GM23338 (cell line): ENCODE data around the gene BIRC3. TPM values are rescaled to one million over a fixed set of nuclear protein-coding genes. Genes with fewer than 3 reads are reported as not detected.

Experiments used
- ATAC-seq: fragments of 200-7000 bp; cut with Tn5 transposase; 3 replicates; pipeline ENCODE4 v1.9.1; 2020
- DNase-seq: peaks from one replicate; pipeline ENCODE4 v3.0.0-alpha.2; 2015; ENCODE audit warnings: low spot score
- H2AFZ ChIP-seq: fragments of 200-600 bp; sonication (generic); 2 replicates; pipeline ENCODE4 v1.8.0; 2016; ENCODE audit warnings: antibody characterized with exemption, mild to moderate bottlenecking, moderate library complexity
- H3F3A ChIP-seq: fragments of 200-600 bp; sonication (generic); replicated peaks from 2 replicates; pipeline ENCODE4 v1.8.0; 2017; ENCODE audit warnings: antibody characterized with exemption, mixed run types, low read depth
- H3K27ac ChIP-seq: fragments of 200-600 bp; sonication (generic); 2 replicates; pipeline ENCODE4 v1.6.1; 2016; ENCODE audit warnings: low read depth
- H3K27me3 ChIP-seq: fragments of 200-600 bp; sonication (generic); 2 replicates; pipeline ENCODE4 v1.8.0; 2016; ENCODE audit warnings: mild to moderate bottlenecking, mixed run types, moderate library complexity; ENCODE audit not compliant: insufficient read depth
- H3K36me3 ChIP-seq: fragments of 200-600 bp; sonication (generic); 2 replicates; pipeline ENCODE4 v1.8.0; 2016; ENCODE audit warnings: mild to moderate bottlenecking; ENCODE audit not compliant: insufficient read depth
- H3K4me1 ChIP-seq: fragments of 200-600 bp; sonication (generic); 2 replicates; pipeline ENCODE4 v1.8.0; 2016; ENCODE audit warnings: mild to moderate bottlenecking, moderate library complexity; ENCODE audit not compliant: insufficient read depth
- H3K4me2 ChIP-seq: fragments of 200-600 bp; sonication (generic); 2 replicates; pipeline ENCODE4 v1.7.1; 2017; ENCODE audit warnings: mixed run types
- H3K4me3 ChIP-seq: fragments of 200-600 bp; sonication (generic); 2 replicates; pipeline ENCODE4 v1.6.1; 2016; ENCODE audit warnings: mixed run types
- H3K79me2 ChIP-seq: fragments of 200-600 bp; sonication (generic); replicated peaks from 2 replicates; pipeline ENCODE4 v1.8.0; 2017; ENCODE audit warnings: mild to moderate bottlenecking; ENCODE audit not compliant: insufficient read depth
- H3K9me2 ChIP-seq: fragments of 200-600 bp; sonication (generic); 2 replicates; pipeline ENCODE4 v1.8.0; 2017; ENCODE audit not compliant: insufficient read depth
- H4K20me1 ChIP-seq: fragments of 200-600 bp; sonication (generic); replicated peaks from 2 replicates; pipeline ENCODE4 v1.8.0; 2017; ENCODE audit warnings: mild to moderate bottlenecking; ENCODE audit not compliant: insufficient read depth
- H3K27ac Mint-ChIP-seq: 2 replicates; pipeline ENCODE4 v1.8.0; 2020; ENCODE audit warnings: inconsistent platforms, mild to moderate bottlenecking, moderate library complexity, mixed read lengths
- H3K27me3 Mint-ChIP-seq: 3 replicates; pipeline ENCODE4 v1.8.0; 2022; ENCODE audit warnings: low read depth, mild to moderate bottlenecking, moderate library complexity, mixed read lengths, inconsistent platforms; ENCODE audit not compliant: insufficient read depth, poor library complexity
- H3K36me3 Mint-ChIP-seq: 3 replicates; pipeline ENCODE4 v1.8.0; 2021; ENCODE audit warnings: low read depth, mild to moderate bottlenecking, inconsistent platforms, moderate library complexity, mixed read lengths
- H3K4me1 Mint-ChIP-seq: 3 replicates; pipeline ENCODE4 v1.8.0; 2020; ENCODE audit warnings: mild to moderate bottlenecking, inconsistent platforms, mixed read lengths
- H3K4me3 Mint-ChIP-seq: 3 replicates; pipeline ENCODE4 v1.8.0; 2021; ENCODE audit warnings: moderate library complexity, mild to moderate bottlenecking, inconsistent platforms, mixed read lengths
- H3K9me3 Mint-ChIP-seq: 3 replicates; pipeline ENCODE4 v1.8.0; 2020; ENCODE audit warnings: moderate library complexity, mild to moderate bottlenecking, inconsistent platforms, mixed read lengths
- CREB1 ChIP-seq: fragments of 250-450 bp; sonication (Bioruptor Pico); IDR thresholded peaks from 2 replicates; pipeline ENCODE4 v1.5.0; 2020; ENCODE audit warnings: low read depth, mild to moderate bottlenecking, moderate library complexity
- EZH2 ChIP-seq: fragments of 200-600 bp; sonication (generic); IDR thresholded peaks from one replicate; pipeline ENCODE4 v1.8.0; 2017; ENCODE audit warnings: antibody characterized with exemption, mild to moderate bottlenecking, low read depth; ENCODE audit not compliant: unreplicated experiment
- EZH2phosphoT487 ChIP-seq: fragments of 200-600 bp; sonication (generic); IDR thresholded peaks from one replicate; pipeline ENCODE4 v1.8.1; 2018; ENCODE audit warnings: antibody characterized with exemption; ENCODE audit not compliant: unreplicated experiment
- JUNB ChIP-seq: IDR thresholded peaks from one replicate; pipeline ENCODE4 v1.6.1; 2016; ENCODE audit warnings: antibody characterized with exemption; ENCODE audit not compliant: unreplicated experiment
- NANOG ChIP-seq: IDR thresholded peaks from 2 replicates; pipeline ENCODE4 v1.6.1; 2016; ENCODE audit warnings: antibody characterized with exemption, borderline replicate concordance
- POLR2AphosphoS5 ChIP-seq: IDR thresholded peaks from 2 replicates; pipeline ENCODE4 v1.6.1; 2016; ENCODE audit warnings: antibody characterized with exemption, low read depth
- REST ChIP-seq: IDR thresholded peaks from one replicate; pipeline ENCODE4 v1.6.1; 2018; ENCODE audit warnings: antibody characterized with exemption; ENCODE audit not compliant: unreplicated experiment
- STAT1 ChIP-seq: IDR thresholded peaks from one replicate; pipeline ENCODE4 v1.6.1; 2016; ENCODE audit warnings: antibody characterized with exemption; ENCODE audit not compliant: unreplicated experiment
- ZNF114 ChIP-seq: fragments of 250-450 bp; sonication (Bioruptor Pico); IDR thresholded peaks from 2 replicates; pipeline ENCODE4 v1.5.0; 2020; ENCODE audit warnings: mild to moderate bottlenecking, moderate library complexity
- ZNF331 ChIP-seq: fragments of 250-450 bp; sonication (Bioruptor Pico); IDR thresholded peaks from 2 replicates; pipeline ENCODE4 v1.5.0; 2020; ENCODE audit warnings: low read depth, mild to moderate bottlenecking, moderate library complexity
- polyA plus RNA-seq: library from polyadenylated mRNA; unstranded; fragments of >200 nt; fragmentation: Nextera tagmentation; extraction: Ambion mirVana; gene quantifications from 2 replicates; pipeline ENCODE4 v1.2.1, GENCODE V29; 2016
- total RNA-seq: library from RNA; depleted of rRNA; stranded (reverse); fragments of >200 nt; shearing (Covaris generic); gene quantifications from 2 replicates; pipeline ENCODE4 v1.2.3, GENCODE V29; 2014
- TF ChIP-seq, protein P1 (sequence below): IDR thresholded peaks from 2 replicates; pipeline ENCODE4 v1.6.1; 2016; ENCODE audit warnings: antibody characterized with exemption
- TF ChIP-seq, protein P2 (sequence below), 2 experiments: fragments of 200-600 bp in 1 of 2; sonication (generic) in 1 of 2; conservative IDR thresholded peaks; 2 replicates each; pipeline versions ENCODE4 v1.5.1 to v1.6.1; 2016 to 2017; ENCODE audit warnings: antibody characterized with exemption in 2 of 2, low read depth in 2 of 2, mild to moderate bottlenecking in 2 of 2, moderate library complexity in 1 of 2

BIRC3 gene
- total and polyA plus RNA-seq, 2 experiments from 2014 or later, result 0.03 TPM; not detected in 1

GRCh38 chr11:102286292-102286691, 31.0 kb upstream of the BIRC3 start (continued):
- TF ChIP-seq, protein P1, sequence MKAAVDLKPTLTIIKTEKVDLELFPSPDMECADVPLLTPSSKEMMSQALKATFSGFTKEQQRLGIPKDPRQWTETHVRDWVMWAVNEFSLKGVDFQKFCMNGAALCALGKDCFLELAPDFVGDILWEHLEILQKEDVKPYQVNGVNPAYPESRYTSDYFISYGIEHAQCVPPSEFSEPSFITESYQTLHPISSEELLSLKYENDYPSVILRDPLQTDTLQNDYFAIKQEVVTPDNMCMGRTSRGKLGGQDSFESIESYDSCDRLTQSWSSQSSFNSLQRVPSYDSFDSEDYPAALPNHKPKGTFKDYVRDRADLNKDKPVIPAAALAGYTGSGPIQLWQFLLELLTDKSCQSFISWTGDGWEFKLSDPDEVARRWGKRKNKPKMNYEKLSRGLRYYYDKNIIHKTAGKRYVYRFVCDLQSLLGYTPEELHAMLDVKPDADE, result no peak
- TF ChIP-seq POLR2AphosphoS5, result no peak
- no peak for TF ChIP-seq NANOG

DNA sequence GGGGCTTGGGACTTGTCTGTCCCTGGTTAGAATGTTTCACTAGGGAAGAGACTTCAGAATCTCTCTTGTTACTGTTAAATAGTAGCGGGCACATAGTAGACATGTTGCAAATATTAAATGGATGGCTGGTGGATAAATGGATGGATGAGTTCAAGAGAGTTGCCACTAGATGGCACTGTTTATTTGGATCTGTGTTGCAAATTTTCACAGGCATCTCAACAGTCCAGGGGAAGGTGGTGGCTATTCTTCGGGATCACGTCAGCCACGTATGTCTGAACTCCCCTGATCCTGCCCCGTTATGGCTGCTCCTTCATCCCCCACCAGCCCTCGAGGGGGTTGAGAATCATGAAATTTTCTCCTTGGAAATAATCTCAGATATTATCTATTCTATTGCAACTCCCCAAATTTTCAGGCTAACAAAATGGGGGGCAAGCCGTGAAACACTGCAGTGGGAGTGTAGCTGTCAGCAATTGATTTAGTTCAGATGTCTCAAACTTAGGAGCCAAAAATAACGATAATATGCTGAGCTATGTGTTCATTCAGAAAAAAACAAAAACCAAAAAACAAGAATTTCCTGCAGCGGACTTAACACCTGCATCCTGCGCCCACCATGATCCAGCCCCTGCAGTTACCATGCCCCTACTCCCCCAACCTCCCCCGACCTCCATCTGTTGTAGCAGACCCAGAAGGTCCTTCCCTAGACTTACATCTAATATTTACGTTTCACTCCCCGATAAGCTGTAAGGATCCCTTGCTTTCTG, 29.1 kb upstream of the BIRC3 start:
- H3K4me2 ChIP-seq, result 0 out of 2 replicates have a peak overlapping the region, but pooled peaks have one; percentile 38
- DNase-seq, result peak; percentile 88
- TF ChIP-seq CREB1 (CRISPR knock-in tag), result no peak
- TF ChIP-seq, protein P2, sequence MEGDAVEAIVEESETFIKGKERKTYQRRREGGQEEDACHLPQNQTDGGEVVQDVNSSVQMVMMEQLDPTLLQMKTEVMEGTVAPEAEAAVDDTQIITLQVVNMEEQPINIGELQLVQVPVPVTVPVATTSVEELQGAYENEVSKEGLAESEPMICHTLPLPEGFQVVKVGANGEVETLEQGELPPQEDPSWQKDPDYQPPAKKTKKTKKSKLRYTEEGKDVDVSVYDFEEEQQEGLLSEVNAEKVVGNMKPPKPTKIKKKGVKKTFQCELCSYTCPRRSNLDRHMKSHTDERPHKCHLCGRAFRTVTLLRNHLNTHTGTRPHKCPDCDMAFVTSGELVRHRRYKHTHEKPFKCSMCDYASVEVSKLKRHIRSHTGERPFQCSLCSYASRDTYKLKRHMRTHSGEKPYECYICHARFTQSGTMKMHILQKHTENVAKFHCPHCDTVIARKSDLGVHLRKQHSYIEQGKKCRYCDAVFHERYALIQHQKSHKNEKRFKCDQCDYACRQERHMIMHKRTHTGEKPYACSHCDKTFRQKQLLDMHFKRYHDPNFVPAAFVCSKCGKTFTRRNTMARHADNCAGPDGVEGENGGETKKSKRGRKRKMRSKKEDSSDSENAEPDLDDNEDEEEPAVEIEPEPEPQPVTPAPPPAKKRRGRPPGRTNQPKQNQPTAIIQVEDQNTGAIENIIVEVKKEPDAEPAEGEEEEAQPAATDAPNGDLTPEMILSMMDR (conservative IDR thresholded peaks at IDR 0.05; ENCODE audit: low read depth in 2 of 2), result peak; percentile 83 to 86
- no peak for TF ChIP-seq EZH2

GRCh38 chr11:102288725-102289083, 28.6 kb upstream of the BIRC3 start:
- Histone ChIP-seq H3K4me2 (no peak overlapping the region), H3F3A (no peaks in the 10 kb centered on the region), H3K36me3 (no peaks in the 10 kb centered on the region), H3K4me1 (no peaks in the 10 kb centered on the region; the same call in 1 of the 2 replicates), H3K27ac (no peak overlapping the region), H2AFZ (0 out of 2 replicates have a peak overlapping the region, but pooled peaks have one; percentile 56), H3K4me3 (no peak overlapping the region), H3K79me2 (no peaks in the 10 kb centered on the region), H3K9me2 (no peaks in the 10 kb centered on the region), H3K27me3 (no peaks in the 10 kb centered on the region), H4K20me1 (no peaks in the 10 kb centered on the region)
- no peak overlapping the region for H3K4me3 Mint-ChIP-seq
- H3K9me3 Mint-ChIP-seq, result no peaks in the 10 kb centered on the region
- no peaks in the 10 kb centered on the region for H3K36me3 Mint-ChIP-seq
- ATAC-seq (no peak), DNase-seq (no peak)
- H3K27me3 Mint-ChIP-seq, result no peaks in the 10 kb centered on the region
- H3K4me1 Mint-ChIP-seq, result peaks cover 13% of the 10 kb centered on the region
- H3K27ac Mint-ChIP-seq, result no peak overlapping the region
- TF ChIP-seq NANOG (no peak), ZNF114 (CRISPR knock-in tag) (no peak), STAT1 (no peak), EZH2phosphoT487 (no peak), ZNF331 (CRISPR knock-in tag) (no peak), CREB1 (CRISPR knock-in tag) (no peak), REST (no peak), JUNB (no peak), EZH2 (no peak), POLR2AphosphoS5 (no peak)
- TF ChIP-seq, protein P2 (conservative IDR thresholded peaks at IDR 0.05; ENCODE audit: low read depth in 2 of 2), result no peak

More for the DNA sequence above, 29.1 kb upstream of the BIRC3 start:
- H3K9me3 Mint-ChIP-seq, result no peaks in the 10 kb centered on the region
- 0 out of 2 replicates have a peak overlapping the region, but pooled peaks have one; percentile 56 for H2AFZ ChIP-seq
- no peak overlapping the region for H3K4me3 ChIP-seq
- no peak overlapping the region for H3K27ac Mint-ChIP-seq
- no peak overlapping the region for H3K27ac ChIP-seq
- no peaks in the 10 kb centered on the region for H4K20me1 ChIP-seq
- peaks cover 13% of the 10 kb centered on the region for H3K4me1 Mint-ChIP-seq
- no peaks in the 10 kb centered on the region for H3K27me3 ChIP-seq
- no peaks in the 10 kb centered on the region for H3K9me2 ChIP-seq
- H3K27me3 Mint-ChIP-seq, result no peaks in the 10 kb centered on the region
- no peaks in the 10 kb centered on the region for H3K36me3 ChIP-seq
- H3K4me1 ChIP-seq, result no peaks in the 10 kb centered on the region; the same call in 1 of the 2 replicates
- no peak overlapping the region for H3K4me3 Mint-ChIP-seq
- no peaks in the 10 kb centered on the region for H3F3A ChIP-seq
- no peaks in the 10 kb centered on the region for H3K36me3 Mint-ChIP-seq
- H3K79me2 ChIP-seq, result no peaks in the 10 kb centered on the region
- peak; percentile 91 for ATAC-seq
